OCI-LY1 (cell line): ENCODE results near the gene SAC3D1.

Experiments
- H2AFZ ChIP-seq: fragments of 200-600 bp; sonication (generic), shearing (Covaris generic); 2 replicates; pipeline ENCODE4 v1.6.0; 2014; ENCODE audit warnings: antibody characterized with exemption, mild to moderate bottlenecking, low read length
- H3F3A ChIP-seq: fragments of 200-600 bp; sonication (generic), shearing (Covaris generic); 2 replicates; pipeline ENCODE4 v1.6.0; 2014; ENCODE audit warnings: mild to moderate bottlenecking, antibody characterized with exemption, low read length, moderate library complexity; ENCODE audit not compliant: insufficient read depth
- H3K27ac ChIP-seq: fragments of 200-600 bp; sonication (generic); 2 replicates; pipeline ENCODE4 v1.5.1; 2014; ENCODE audit warnings: low read length, mixed run types, mild to moderate bottlenecking, low read depth; ENCODE audit not compliant: poor library complexity, severe bottlenecking
- H3K27me3 ChIP-seq: fragments of 200-600 bp; sonication (generic); 2 replicates; pipeline ENCODE4 v1.6.0; 2014; ENCODE audit warnings: antibody characterized with exemption, mild to moderate bottlenecking, low read length, moderate library complexity; ENCODE audit not compliant: insufficient read depth
- H3K36me3 ChIP-seq: fragments of 200-600 bp; sonication (generic); 2 replicates; pipeline ENCODE4 v1.6.1; 2014; ENCODE audit warnings: mild to moderate bottlenecking, antibody characterized with exemption, low read length, moderate library complexity, mixed read lengths; ENCODE audit not compliant: insufficient read depth
- H3K4me1 ChIP-seq: fragments of 200-600 bp; sonication (generic); 2 replicates; pipeline ENCODE4 v1.5.1; 2014; ENCODE audit warnings: mild to moderate bottlenecking, low read length, moderate library complexity; ENCODE audit not compliant: insufficient read depth, severe bottlenecking
- H3K4me2 ChIP-seq: fragments of 200-600 bp; sonication (generic), shearing (Covaris generic); 2 replicates; pipeline ENCODE4 v1.6.1; 2014; ENCODE audit warnings: low read length
- H3K4me3 ChIP-seq: fragments of 200-600 bp; sonication (generic); 2 replicates; pipeline ENCODE4 v1.5.1; 2014; ENCODE audit warnings: low read length, low read depth, mild to moderate bottlenecking, mixed read lengths; ENCODE audit not compliant: poor library complexity, severe bottlenecking
- H3K79me2 ChIP-seq: fragments of 200-600 bp; shearing (Covaris generic); 2 replicates; pipeline ENCODE4 v1.6.1; 2016; ENCODE audit warnings: mixed run types, low read length, mixed read lengths; ENCODE audit not compliant: insufficient read depth
- H3K9ac ChIP-seq: fragments of 200-600 bp; sonication (generic), shearing (Covaris generic); 2 replicates; pipeline ENCODE4 v1.6.1; 2014; ENCODE audit warnings: mild to moderate bottlenecking, low read length, mixed read lengths
- H3K9me2 ChIP-seq: fragments of 200-600 bp; sonication (generic), shearing (Covaris generic); 2 replicates; pipeline ENCODE4 v1.6.1; 2014; ENCODE audit warnings: low read depth, mild to moderate bottlenecking, low read length, mixed read lengths
- H3K9me3 ChIP-seq: fragments of 200-600 bp; shearing (Covaris generic); 2 replicates; pipeline ENCODE4 v1.6.1; 2014; ENCODE audit warnings: low read length, mixed read lengths
- H4K20me1 ChIP-seq: fragments of 200-600 bp; sonication (generic), shearing (Covaris generic); 2 replicates; pipeline ENCODE4 v1.6.0; 2016; ENCODE audit warnings: mild to moderate bottlenecking, low read length; ENCODE audit not compliant: insufficient read depth
- CTCF ChIP-seq: fragments of 200-600 bp; sonication (generic), shearing (Covaris generic); IDR thresholded peaks from 2 replicates; pipeline ENCODE4 v1.5.1; 2017; ENCODE audit warnings: mild to moderate bottlenecking, antibody characterized with exemption, low read length, moderate library complexity, mixed read lengths
- EZH2 ChIP-seq: fragments of 200-600 bp; sonication (generic), shearing (Covaris generic); IDR thresholded peaks from 2 replicates; pipeline ENCODE4 v1.8.0; 2017; ENCODE audit warnings: borderline replicate concordance, mixed run types, mild to moderate bottlenecking, antibody characterized with exemption, low read length, moderate library complexity, mixed read lengths

The SAC3D1 gene

GRCh38 chr11:65034423-65034822 is 6.6 kb upstream of the SAC3D1 start:
- Histone ChIP-seq H3K79me2 (no peaks in the 10 kb centered on the region), H3K4me3 (no peak overlapping the region), H3F3A (no peaks in the 10 kb centered on the region), H3K9me3 (no peaks in the 10 kb centered on the region), H3K27me3 (no peaks in the 10 kb centered on the region), H3K4me1 (peaks cover 5% of the 10 kb centered on the region), H4K20me1 (no peaks in the 10 kb centered on the region), H3K4me2 (no peak overlapping the region), H3K36me3 (peaks cover 6% of the 10 kb centered on the region; the same call in 1 of the 2 replicates), H3K9me2 (no peaks in the 10 kb centered on the region), H3K27ac (no peak overlapping the region), H2AFZ (no peak overlapping the region), H3K9ac (no peak overlapping the region)
- no peak for TF ChIP-seq EZH2
- TF ChIP-seq CTCF = no peak

GRCh38 chr11:65035579-65035978 is 5.4 kb upstream of the SAC3D1 start:
- no peaks in the 10 kb centered on the region for H3K79me2 ChIP-seq
- no peaks in the 10 kb centered on the region for H4K20me1 ChIP-seq
- H3K4me3 ChIP-seq = no peak overlapping the region
- H3K9ac ChIP-seq = no peak overlapping the region
- H3K4me1 ChIP-seq = peaks cover 12% of the 10 kb centered on the region
- H2AFZ ChIP-seq = no peak overlapping the region
- H3K27me3 ChIP-seq = no peaks in the 10 kb centered on the region
- no peaks in the 10 kb centered on the region for H3K9me3 ChIP-seq
- no peak overlapping the region for H3K4me2 ChIP-seq
- H3K36me3 ChIP-seq = peaks cover 6% of the 10 kb centered on the region; the same call in 1 of the 2 replicates
- H3K27ac ChIP-seq = no peak overlapping the region
- no peaks in the 10 kb centered on the region for H3K9me2 ChIP-seq
- no peaks in the 10 kb centered on the region for H3F3A ChIP-seq
- no peak for TF ChIP-seq EZH2
- TF ChIP-seq CTCF = no peak

- TF ChIP-seq EZH2 = no peak
- no peak for TF ChIP-seq CTCF
- peaks cover 15% of the 10 kb centered on the region for H3K4me1 ChIP-seq
- no peaks in the 10 kb centered on the region for H3K27me3 ChIP-seq
- H3K9ac ChIP-seq = no peak overlapping the region
- H3K4me3 ChIP-seq = no peak overlapping the region
- no peaks in the 10 kb centered on the region for H4K20me1 ChIP-seq
- H3K27ac ChIP-seq = no peak overlapping the region
- H3K9me3 ChIP-seq = no peaks in the 10 kb centered on the region
- H3F3A ChIP-seq = no peaks in the 10 kb centered on the region
- no peak overlapping the region for H3K4me2 ChIP-seq
- H3K79me2 ChIP-seq = no peaks in the 10 kb centered on the region
- no peak overlapping the region for H2AFZ ChIP-seq
- peaks cover 6% of the 10 kb centered on the region; the same call in 1 of the 2 replicates for H3K36me3 ChIP-seq
- H3K9me2 ChIP-seq = no peaks in the 10 kb centered on the region
These were observed 4.1 kb upstream of the SAC3D1 start for GRCh38 chr11:65036931-65037330.
